GM12892 (cell line): ENCODE data around the gene NPR2.

Experiments used
- POLR2A ChIP-seq: IDR thresholded peaks from 2 replicates; pipeline ENCODE4 v1.6.1; 2011; ENCODE audit warnings: low read depth, low read length, control low read depth
- POLR2AphosphoS5 ChIP-seq: IDR thresholded peaks from 2 replicates; pipeline ENCODE4 v1.6.1; 2011; ENCODE audit warnings: low read depth, low read length, control low read depth
- TAF1 ChIP-seq: IDR thresholded peaks from 2 replicates; pipeline ENCODE4 v1.6.1; 2011; ENCODE audit warnings: low read depth, mild to moderate bottlenecking, control low read depth, low read length, borderline replicate concordance

GRCh38 chr9:35769763-35770162 lies 21.6 kb upstream of the NPR2 start:
- no peak for TF ChIP-seq POLR2A
- no peak for TF ChIP-seq POLR2AphosphoS5
- TF ChIP-seq TAF1 = no peak
